ENCODE results near the gene ZNF682.
A peak's percentile ranks its signal among the peaks of the same experiment; 100 is the strongest.

The ZNF682 gene

DNA sequence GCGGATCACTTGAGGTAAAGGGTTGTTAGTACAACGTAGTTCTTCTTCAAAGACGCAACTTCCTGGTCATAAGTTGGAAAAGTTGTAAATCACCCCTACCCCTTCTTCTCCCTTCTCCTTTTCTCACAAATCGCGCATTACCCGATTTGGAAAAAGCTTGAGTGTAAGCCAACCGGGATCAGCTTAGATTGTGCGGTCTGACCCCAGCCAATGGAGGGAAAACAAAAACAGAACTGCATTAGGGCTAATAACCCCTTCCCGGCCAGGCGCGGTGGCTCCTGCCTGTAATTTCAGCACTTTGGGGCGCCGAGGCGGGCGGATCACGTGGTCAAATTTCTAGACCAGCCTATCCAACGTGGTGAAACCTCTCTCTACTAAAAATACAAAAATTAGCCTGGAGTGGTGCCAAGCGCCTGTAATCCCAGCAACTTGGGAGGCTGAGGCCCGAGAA is 39.3 kb upstream of the ZNF682 start:
- H3K4me3 ChIP-seq (replicated peaks; ENCODE audit: insufficient read depth, low read length) = peak overlapping the region; percentile 22
- peak in 1 of 2 experiments; percentile 51 for DNase-seq (ENCODE audit: low read depth in 1 of 2, low spot score in 1 of 2)
- peak overlapping the region; percentile 74 for H3K27ac ChIP-seq (replicated peaks)
- TF ChIP-seq SPI1 (IDR thresholded peaks at IDR 0.05; ENCODE audit: borderline replicate concordance, low read depth) = no peak
- TF ChIP-seq REST (IDR thresholded peaks at IDR 0.05; ENCODE audit: insufficient replicate concordance, low read depth) = no peak
- no peak for TF ChIP-seq POLR2AphosphoS5 (IDR thresholded peaks at IDR 0.05; ENCODE audit: low read depth)
- TF ChIP-seq, protein P1, sequence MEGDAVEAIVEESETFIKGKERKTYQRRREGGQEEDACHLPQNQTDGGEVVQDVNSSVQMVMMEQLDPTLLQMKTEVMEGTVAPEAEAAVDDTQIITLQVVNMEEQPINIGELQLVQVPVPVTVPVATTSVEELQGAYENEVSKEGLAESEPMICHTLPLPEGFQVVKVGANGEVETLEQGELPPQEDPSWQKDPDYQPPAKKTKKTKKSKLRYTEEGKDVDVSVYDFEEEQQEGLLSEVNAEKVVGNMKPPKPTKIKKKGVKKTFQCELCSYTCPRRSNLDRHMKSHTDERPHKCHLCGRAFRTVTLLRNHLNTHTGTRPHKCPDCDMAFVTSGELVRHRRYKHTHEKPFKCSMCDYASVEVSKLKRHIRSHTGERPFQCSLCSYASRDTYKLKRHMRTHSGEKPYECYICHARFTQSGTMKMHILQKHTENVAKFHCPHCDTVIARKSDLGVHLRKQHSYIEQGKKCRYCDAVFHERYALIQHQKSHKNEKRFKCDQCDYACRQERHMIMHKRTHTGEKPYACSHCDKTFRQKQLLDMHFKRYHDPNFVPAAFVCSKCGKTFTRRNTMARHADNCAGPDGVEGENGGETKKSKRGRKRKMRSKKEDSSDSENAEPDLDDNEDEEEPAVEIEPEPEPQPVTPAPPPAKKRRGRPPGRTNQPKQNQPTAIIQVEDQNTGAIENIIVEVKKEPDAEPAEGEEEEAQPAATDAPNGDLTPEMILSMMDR (IDR thresholded peaks at IDR 0.05; ENCODE audit: insufficient read depth, low read length) = no peak
- TF ChIP-seq GABPA (IDR thresholded peaks at IDR 0.05; ENCODE audit: low read depth) = no peak
- no peaks in the 10 kb centered on the region for H3K27me3 ChIP-seq (ENCODE audit: insufficient read depth, poor library complexity, severe bottlenecking)

GRCh38 chr19:20077791-20078463 is 38.6 kb upstream of the ZNF682 start, which contains the start of gene ZNF90:
ZNF90 (plus strand) TSS chr19:20078000; CDS start chr19:20078133, 133 bp downstream.
- TF ChIP-seq REST (IDR thresholded peaks at IDR 0.05; ENCODE audit: insufficient replicate concordance, low read depth) (no peak), GABPA (IDR thresholded peaks at IDR 0.05; ENCODE audit: low read depth) (no peak), SPI1 (IDR thresholded peaks at IDR 0.05; ENCODE audit: borderline replicate concordance, low read depth) (no peak), POLR2AphosphoS5 (IDR thresholded peaks at IDR 0.05; ENCODE audit: low read depth) (no peak)
- TF ChIP-seq, protein P1 (IDR thresholded peaks at IDR 0.05; ENCODE audit: insufficient read depth, low read length) = no peak
- H3K27ac ChIP-seq (replicated peaks) = peak within 1 kb of the TSS; percentile 74
- peak; percentile 16 to 92 for DNase-seq (ENCODE audit: low read depth in 1 of 2, low spot score in 1 of 2)
- peak within 1 kb of the TSS; percentile 22 for H3K4me3 ChIP-seq (replicated peaks; ENCODE audit: insufficient read depth, low read length)
- H3K27me3 ChIP-seq (ENCODE audit: insufficient read depth, poor library complexity, severe bottlenecking) = no peaks in the 10 kb centered on the region

- TF ChIP-seq GABPA (IDR thresholded peaks at IDR 0.05; ENCODE audit: low read depth) (no peak), SPI1 (IDR thresholded peaks at IDR 0.05; ENCODE audit: borderline replicate concordance, low read depth) (no peak), POLR2AphosphoS5 (IDR thresholded peaks at IDR 0.05; ENCODE audit: low read depth) (no peak), REST (IDR thresholded peaks at IDR 0.05; ENCODE audit: insufficient replicate concordance, low read depth) (no peak)
- TF ChIP-seq, protein P1 (IDR thresholded peaks at IDR 0.05; ENCODE audit: insufficient read depth, low read length) = no peak
- no peaks in the 10 kb centered on the region for H3K27me3 ChIP-seq (ENCODE audit: insufficient read depth, poor library complexity, severe bottlenecking)
- no peak overlapping the region for H3K27ac ChIP-seq (replicated peaks)
- no peak for DNase-seq (ENCODE audit: low read depth in 1 of 2, low spot score in 1 of 2)
- no peak overlapping the region for H3K4me3 ChIP-seq (replicated peaks; ENCODE audit: insufficient read depth, low read length)
Observed at GRCh38 chr19:20072936-20073335, 33.6 kb upstream of the ZNF682 start.

Data from HL-60 (cell line).